ENCODE results near the gene SART3.

SART3 gene

DNA sequence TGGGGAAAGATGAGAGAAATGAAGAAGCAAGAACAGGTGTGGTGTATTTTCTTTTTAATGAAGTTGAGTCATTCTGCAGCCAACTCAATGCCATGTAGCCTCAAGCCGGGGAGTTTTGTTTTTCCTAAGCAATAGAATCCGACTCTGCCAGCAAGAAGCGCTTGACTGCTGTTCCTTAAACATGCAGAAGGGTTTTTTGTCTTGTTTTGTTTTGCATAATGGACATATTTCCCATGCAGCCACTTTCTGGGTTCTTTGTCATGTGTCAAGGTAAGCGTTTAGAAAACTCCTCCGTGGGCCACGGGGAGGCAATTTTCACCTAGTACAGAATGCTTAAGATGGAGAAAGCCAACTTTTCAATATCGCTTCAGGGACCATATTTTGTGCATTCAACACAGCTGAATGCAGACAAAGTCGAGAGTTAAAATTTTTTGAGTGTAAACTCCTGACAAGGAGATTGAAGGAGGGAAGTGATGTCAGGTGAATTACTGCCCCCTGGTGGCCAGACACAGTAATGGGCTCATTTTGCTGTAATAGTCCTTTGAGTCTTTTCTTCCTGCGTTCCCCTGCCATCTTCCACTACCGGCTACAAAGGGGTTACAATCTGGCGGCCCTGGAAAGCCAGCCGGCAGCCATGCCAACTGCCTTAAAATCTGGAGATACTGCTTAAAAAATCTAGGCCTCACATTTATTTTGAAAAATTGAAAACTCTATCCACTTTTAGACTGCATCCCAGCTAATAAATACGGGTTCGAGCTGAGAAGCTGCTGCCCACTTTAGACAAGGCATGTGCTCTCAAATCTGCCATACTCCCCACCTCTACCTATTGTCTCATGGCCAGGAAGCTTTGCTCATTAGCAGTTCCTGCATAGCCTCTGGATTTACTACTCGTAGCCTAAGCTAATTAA, 49.1 kb downstream of the SART3 start:
- no peak overlapping the region for H3K27ac ChIP-seq (ENCODE audit: insufficient read depth, low read length, poor library complexity, severe bottlenecking)
- H3K36me3 ChIP-seq (ENCODE audit: control insufficient read depth, insufficient read depth, low read length), result no peaks in the 10 kb centered on the region
- no peaks in the 10 kb centered on the region for H3K9me3 ChIP-seq (ENCODE audit: control insufficient read depth, low read length)
- no peak overlapping the region for H3K4me3 ChIP-seq (ENCODE audit: insufficient read depth, low read depth, low read length, poor library complexity, severe bottlenecking)
- DNase-seq, result peak; percentile 42 to 69 (median 49)
- H3K4me1 ChIP-seq (ENCODE audit: control insufficient read depth, insufficient read depth, low read length, poor library complexity, severe bottlenecking), result peaks cover 8% of the 10 kb centered on the region
- H3K27me3 ChIP-seq (replicated peaks; ENCODE audit: control insufficient read depth, insufficient read depth, low read length, poor library complexity, severe bottlenecking), result no peaks in the 10 kb centered on the region

DNA sequence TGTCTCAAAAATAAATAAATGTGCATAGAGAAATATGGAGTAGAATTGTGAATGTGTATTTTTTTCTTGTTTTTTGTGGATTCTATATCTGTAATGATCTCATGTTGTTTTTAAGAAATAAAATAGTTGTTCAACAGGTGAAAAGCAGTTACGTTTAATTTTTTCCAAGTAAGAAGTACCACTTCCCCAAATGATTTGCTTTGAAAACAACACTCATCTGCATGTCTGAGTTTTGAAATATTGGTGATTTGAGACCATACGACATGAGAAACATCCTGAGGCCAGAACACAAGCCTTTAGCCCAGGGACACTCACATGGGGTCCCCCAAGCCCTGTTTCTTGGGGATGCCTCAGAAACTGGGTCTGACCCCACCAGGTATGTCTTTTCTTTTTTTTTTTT, 50.1 kb downstream of the SART3 start:
- no peaks in the 10 kb centered on the region for H3K9me3 ChIP-seq (ENCODE audit: control insufficient read depth, low read length)
- H3K36me3 ChIP-seq (ENCODE audit: control insufficient read depth, insufficient read depth, low read length), result no peaks in the 10 kb centered on the region
- H3K27me3 ChIP-seq (replicated peaks; ENCODE audit: control insufficient read depth, insufficient read depth, low read length, poor library complexity, severe bottlenecking), result no peaks in the 10 kb centered on the region
- H3K27ac ChIP-seq (ENCODE audit: insufficient read depth, low read length, poor library complexity, severe bottlenecking), result no peak overlapping the region
- no peak overlapping the region for H3K4me3 ChIP-seq (ENCODE audit: insufficient read depth, low read depth, low read length, poor library complexity, severe bottlenecking)
- no peak for DNase-seq
- H3K4me1 ChIP-seq (ENCODE audit: control insufficient read depth, insufficient read depth, low read length, poor library complexity, severe bottlenecking), result peaks cover 5% of the 10 kb centered on the region

DNA sequence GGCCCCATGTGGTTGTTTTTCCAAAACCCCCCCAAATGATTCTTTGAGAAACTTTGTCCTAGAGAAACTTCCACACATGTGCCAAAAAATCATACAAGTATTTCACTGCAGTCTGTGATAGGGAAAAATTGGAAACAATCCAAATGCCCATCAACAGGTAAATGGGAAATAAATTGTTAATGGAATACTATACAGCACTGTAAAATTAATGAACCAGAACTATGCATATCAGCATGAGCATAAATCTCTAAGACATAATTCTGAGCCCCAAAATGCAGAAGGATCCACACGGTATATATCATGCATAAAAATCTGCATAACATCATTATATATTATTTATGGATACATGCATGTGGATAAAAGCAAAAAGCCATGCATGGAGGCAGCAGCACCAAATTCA, 51.2 kb downstream of the SART3 start:
- no peaks in the 10 kb centered on the region for H3K4me1 ChIP-seq (ENCODE audit: control insufficient read depth, insufficient read depth, low read length, poor library complexity, severe bottlenecking)
- no peaks in the 10 kb centered on the region for H3K27me3 ChIP-seq (replicated peaks; ENCODE audit: control insufficient read depth, insufficient read depth, low read length, poor library complexity, severe bottlenecking)
- H3K27ac ChIP-seq (ENCODE audit: insufficient read depth, low read length, poor library complexity, severe bottlenecking), result no peak overlapping the region
- H3K9me3 ChIP-seq (ENCODE audit: control insufficient read depth, low read length), result no peaks in the 10 kb centered on the region
- no peak overlapping the region for H3K4me3 ChIP-seq (ENCODE audit: insufficient read depth, low read depth, low read length, poor library complexity, severe bottlenecking)
- no peaks in the 10 kb centered on the region for H3K36me3 ChIP-seq (ENCODE audit: control insufficient read depth, insufficient read depth, low read length)
- DNase-seq, result no peak

DNA sequence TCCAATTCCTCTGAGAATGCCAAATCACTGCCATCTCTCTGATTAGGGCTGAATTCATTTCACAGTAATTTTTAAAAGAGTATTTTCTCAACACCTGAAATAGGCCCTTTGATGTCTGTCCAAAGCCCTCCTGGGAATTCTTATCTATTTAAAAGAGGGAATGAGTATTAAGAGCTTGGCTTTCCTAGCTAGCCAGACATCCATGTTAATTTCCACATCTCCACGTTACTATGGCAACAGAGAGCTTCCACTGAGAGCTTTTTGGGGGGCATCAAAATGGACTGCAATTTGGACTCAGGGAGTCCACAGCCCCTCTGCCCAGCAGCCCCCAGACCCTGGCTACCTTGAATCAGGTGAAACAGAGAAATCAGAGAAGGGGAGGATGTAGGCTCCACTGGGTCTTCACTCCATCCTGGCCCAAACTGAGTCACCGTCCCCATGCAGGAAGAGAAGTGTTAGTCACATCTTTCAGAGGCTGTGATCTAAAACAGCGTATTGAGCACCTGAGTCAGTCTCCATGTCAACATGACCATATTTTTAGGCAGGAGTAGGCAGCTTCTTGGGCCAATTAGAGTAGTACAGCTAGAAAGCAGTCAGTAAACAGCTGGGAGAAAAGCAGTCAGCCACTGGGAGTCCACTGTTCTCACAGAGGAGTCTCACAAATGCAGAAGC, 52.9 kb downstream of the SART3 start:
- no peak for DNase-seq
- Histone ChIP-seq H3K4me3 (ENCODE audit: insufficient read depth, low read depth, low read length, poor library complexity, severe bottlenecking) (no peak overlapping the region), H3K9me3 (ENCODE audit: control insufficient read depth, low read length) (peaks cover 3% of the 10 kb centered on the region), H3K27ac (ENCODE audit: insufficient read depth, low read length, poor library complexity, severe bottlenecking) (no peak overlapping the region), H3K36me3 (ENCODE audit: control insufficient read depth, insufficient read depth, low read length) (no peaks in the 10 kb centered on the region), H3K4me1 (ENCODE audit: control insufficient read depth, insufficient read depth, low read length, poor library complexity, severe bottlenecking) (no peaks in the 10 kb centered on the region), H3K27me3 (replicated peaks; ENCODE audit: control insufficient read depth, insufficient read depth, low read length, poor library complexity, severe bottlenecking) (no peaks in the 10 kb centered on the region)

DNA sequence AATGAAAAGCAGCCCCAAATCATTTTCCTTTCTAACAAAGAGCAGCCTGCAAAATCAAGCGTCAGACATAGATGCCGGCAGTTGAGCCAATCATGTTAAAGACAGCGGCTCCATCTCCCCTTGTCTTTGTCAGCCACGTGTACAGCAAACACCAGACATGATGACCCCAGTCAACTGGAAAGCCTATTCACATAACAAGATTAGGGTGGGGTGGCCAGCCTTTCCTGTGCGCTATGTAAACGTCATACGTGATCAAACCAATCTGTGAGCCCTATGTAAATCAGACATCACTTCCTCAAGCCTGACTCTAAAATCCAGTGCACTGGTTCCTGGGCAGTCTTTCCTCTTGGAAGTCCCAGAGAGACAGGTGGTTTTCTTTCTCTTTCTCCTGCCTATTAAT, 55.8 kb downstream of the SART3 start:
- no peaks in the 10 kb centered on the region for H3K36me3 ChIP-seq (ENCODE audit: control insufficient read depth, insufficient read depth, low read length)
- H3K27me3 ChIP-seq (replicated peaks; ENCODE audit: control insufficient read depth, insufficient read depth, low read length, poor library complexity, severe bottlenecking), result no peaks in the 10 kb centered on the region
- no peak for DNase-seq
- no peaks in the 10 kb centered on the region for H3K4me1 ChIP-seq (ENCODE audit: control insufficient read depth, insufficient read depth, low read length, poor library complexity, severe bottlenecking)
- H3K9me3 ChIP-seq (ENCODE audit: control insufficient read depth, low read length), result peaks cover 7% of the 10 kb centered on the region
- no peak overlapping the region for H3K4me3 ChIP-seq (ENCODE audit: insufficient read depth, low read depth, low read length, poor library complexity, severe bottlenecking)
- no peak overlapping the region for H3K27ac ChIP-seq (ENCODE audit: insufficient read depth, low read length, poor library complexity, severe bottlenecking)

DNA sequence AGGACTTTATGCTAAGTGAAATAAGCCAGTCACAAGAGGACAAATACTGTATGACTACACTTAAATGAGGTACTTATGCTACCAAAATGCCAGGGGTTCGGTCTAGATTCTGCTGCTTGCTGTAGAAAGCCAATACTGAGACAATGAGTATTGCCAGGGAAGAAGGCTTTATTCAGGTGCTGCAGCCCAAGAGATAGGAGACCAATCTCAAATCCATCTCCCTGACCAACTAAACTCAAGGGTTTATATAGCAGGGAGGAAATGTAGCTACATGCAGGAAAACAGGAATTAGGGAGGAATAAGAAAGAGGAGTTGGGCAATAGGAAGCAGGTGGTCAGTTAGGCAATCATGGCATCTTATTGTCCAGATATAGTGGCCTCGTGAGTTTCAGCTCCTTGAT, 58.1 kb downstream of the SART3 start:
- Histone ChIP-seq H3K27me3 (replicated peaks; ENCODE audit: control insufficient read depth, insufficient read depth, low read length, poor library complexity, severe bottlenecking) (no peaks in the 10 kb centered on the region), H3K9me3 (ENCODE audit: control insufficient read depth, low read length) (peaks cover 7% of the 10 kb centered on the region), H3K36me3 (ENCODE audit: control insufficient read depth, insufficient read depth, low read length) (no peaks in the 10 kb centered on the region), H3K4me1 (ENCODE audit: control insufficient read depth, insufficient read depth, low read length, poor library complexity, severe bottlenecking) (no peaks in the 10 kb centered on the region), H3K27ac (ENCODE audit: insufficient read depth, low read length, poor library complexity, severe bottlenecking) (no peak overlapping the region), H3K4me3 (ENCODE audit: insufficient read depth, low read depth, low read length, poor library complexity, severe bottlenecking) (no peak overlapping the region)
- DNase-seq, result no peak

DNA sequence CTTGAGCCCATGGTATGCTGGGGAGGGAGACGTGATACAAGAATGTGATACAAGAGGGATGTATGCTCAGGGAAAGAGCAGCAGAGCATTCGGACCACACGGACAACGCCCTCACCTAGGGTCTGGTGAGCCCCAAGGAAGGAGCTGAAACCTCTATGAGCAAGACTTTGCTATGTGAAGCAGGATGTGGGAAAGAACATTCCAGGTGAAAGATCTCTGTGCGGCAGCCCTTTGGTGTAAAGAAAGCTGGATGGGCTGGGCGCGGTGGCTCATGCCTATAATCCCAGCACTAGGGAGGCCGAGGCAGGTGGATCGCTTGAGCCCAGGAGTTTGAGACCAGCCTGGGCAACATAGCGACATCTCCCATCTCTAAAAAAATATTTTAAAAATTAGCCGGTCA, 62.8 kb downstream of the SART3 start:
- H3K36me3 ChIP-seq (ENCODE audit: control insufficient read depth, insufficient read depth, low read length), result no peaks in the 10 kb centered on the region
- DNase-seq, result no peak
- H3K9me3 ChIP-seq (ENCODE audit: control insufficient read depth, low read length), result peaks cover 4% of the 10 kb centered on the region
- no peak overlapping the region for H3K27ac ChIP-seq (ENCODE audit: insufficient read depth, low read length, poor library complexity, severe bottlenecking)
- peaks cover 5% of the 10 kb centered on the region for H3K27me3 ChIP-seq (replicated peaks; ENCODE audit: control insufficient read depth, insufficient read depth, low read length, poor library complexity, severe bottlenecking)
- H3K4me3 ChIP-seq (ENCODE audit: insufficient read depth, low read depth, low read length, poor library complexity, severe bottlenecking), result no peak overlapping the region
- no peaks in the 10 kb centered on the region for H3K4me1 ChIP-seq (ENCODE audit: control insufficient read depth, insufficient read depth, low read length, poor library complexity, severe bottlenecking)

DNA sequence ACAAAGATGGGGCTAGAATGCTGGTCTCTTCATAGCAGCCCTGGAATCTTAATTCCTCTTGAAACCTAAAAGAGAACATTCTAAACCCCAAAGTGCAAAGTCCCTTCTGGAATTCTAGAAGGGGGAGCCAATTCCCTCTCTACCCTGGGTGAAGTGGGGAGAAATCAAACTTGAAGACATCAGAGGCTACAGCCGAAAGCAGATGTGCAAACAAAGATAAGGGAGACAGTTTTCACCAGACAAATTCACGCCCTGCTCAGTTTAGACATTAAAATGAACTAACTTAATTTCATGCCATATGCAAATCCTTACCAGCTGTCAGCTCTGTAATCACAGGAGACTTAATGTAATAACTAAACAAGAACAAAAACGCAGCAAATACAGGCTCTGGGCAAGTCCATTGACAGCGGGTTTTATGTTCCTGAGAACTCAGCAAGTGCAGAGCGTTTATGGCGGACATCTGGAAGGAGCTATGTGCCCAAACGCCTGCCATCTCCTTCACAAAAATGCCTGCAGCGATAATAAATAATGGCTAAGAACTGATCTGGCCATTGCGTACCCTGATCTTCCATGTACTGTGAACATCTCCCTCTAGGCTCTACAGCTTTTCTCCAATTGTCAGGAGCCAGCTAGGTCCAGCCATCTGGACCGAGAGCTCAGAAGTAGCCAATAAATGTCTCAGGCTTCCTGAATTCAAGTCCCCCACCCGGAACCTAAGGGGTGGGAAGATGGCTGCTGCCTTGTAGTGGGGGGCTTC, 65.0 kb downstream of the SART3 start:
- DNase-seq, result no peak
- peaks cover 5% of the 10 kb centered on the region for H3K27me3 ChIP-seq (replicated peaks; ENCODE audit: control insufficient read depth, insufficient read depth, low read length, poor library complexity, severe bottlenecking)
- H3K36me3 ChIP-seq (ENCODE audit: control insufficient read depth, insufficient read depth, low read length), result no peaks in the 10 kb centered on the region
- H3K27ac ChIP-seq (ENCODE audit: insufficient read depth, low read length, poor library complexity, severe bottlenecking), result no peak overlapping the region
- H3K4me3 ChIP-seq (ENCODE audit: insufficient read depth, low read depth, low read length, poor library complexity, severe bottlenecking), result no peak overlapping the region
- H3K9me3 ChIP-seq (ENCODE audit: control insufficient read depth, low read length), result no peaks in the 10 kb centered on the region
- H3K4me1 ChIP-seq (ENCODE audit: control insufficient read depth, insufficient read depth, low read length, poor library complexity, severe bottlenecking), result no peaks in the 10 kb centered on the region

DNA sequence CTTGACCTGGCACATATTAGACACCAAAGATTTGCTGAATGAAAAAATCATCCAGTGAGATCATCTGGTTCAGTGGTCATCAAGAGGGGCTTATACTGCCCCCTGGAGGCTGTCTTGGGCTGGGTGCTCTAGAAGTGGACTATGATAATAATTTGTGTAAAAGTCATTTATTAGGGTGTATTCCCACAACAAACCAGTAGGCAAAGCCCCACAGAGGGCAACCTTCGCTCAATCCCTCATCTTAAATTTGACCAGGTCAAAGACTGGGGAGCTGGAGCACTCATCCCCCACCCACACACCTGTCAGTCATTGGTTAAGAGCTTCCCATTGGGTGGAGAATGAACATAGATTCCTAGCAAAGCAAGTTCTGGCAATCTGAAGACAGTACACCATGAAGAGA, 65.9 kb downstream of the SART3 start:
- H3K4me3 ChIP-seq (ENCODE audit: insufficient read depth, low read depth, low read length, poor library complexity, severe bottlenecking), result no peak overlapping the region
- no peak for DNase-seq
- no peaks in the 10 kb centered on the region for H3K4me1 ChIP-seq (ENCODE audit: control insufficient read depth, insufficient read depth, low read length, poor library complexity, severe bottlenecking)
- no peaks in the 10 kb centered on the region for H3K9me3 ChIP-seq (ENCODE audit: control insufficient read depth, low read length)
- H3K27me3 ChIP-seq (replicated peaks; ENCODE audit: control insufficient read depth, insufficient read depth, low read length, poor library complexity, severe bottlenecking), result peaks cover 5% of the 10 kb centered on the region
- no peak overlapping the region for H3K27ac ChIP-seq (ENCODE audit: insufficient read depth, low read length, poor library complexity, severe bottlenecking)
- no peaks in the 10 kb centered on the region for H3K36me3 ChIP-seq (ENCODE audit: control insufficient read depth, insufficient read depth, low read length)

DNA sequence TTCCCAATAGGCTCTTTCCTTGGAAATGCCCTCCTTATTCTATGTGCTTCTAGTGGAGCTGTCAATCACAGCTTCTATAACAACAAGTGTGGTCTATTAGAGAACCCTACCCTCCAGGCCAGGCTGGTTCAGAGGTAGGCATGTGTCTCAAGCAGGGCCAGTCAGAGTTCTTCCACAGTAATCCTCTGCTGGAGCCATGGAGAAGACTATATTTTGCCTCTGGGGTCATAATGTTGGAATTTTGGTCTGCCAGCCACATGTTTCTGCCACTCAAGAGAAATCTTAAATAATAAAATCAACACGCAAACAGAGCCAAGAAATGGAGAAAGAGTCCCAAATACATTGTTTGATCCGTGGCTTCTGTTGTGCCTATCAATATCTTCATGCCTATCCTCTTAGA, 69.7 kb downstream of the SART3 start:
- no peak overlapping the region for H3K4me3 ChIP-seq (ENCODE audit: insufficient read depth, low read depth, low read length, poor library complexity, severe bottlenecking)
- no peak overlapping the region for H3K27ac ChIP-seq (ENCODE audit: insufficient read depth, low read length, poor library complexity, severe bottlenecking)
- H3K36me3 ChIP-seq (ENCODE audit: control insufficient read depth, insufficient read depth, low read length), result no peaks in the 10 kb centered on the region
- H3K27me3 ChIP-seq (replicated peaks; ENCODE audit: control insufficient read depth, insufficient read depth, low read length, poor library complexity, severe bottlenecking), result peaks cover under 1% of the 10 kb centered on the region
- no peaks in the 10 kb centered on the region for H3K9me3 ChIP-seq (ENCODE audit: control insufficient read depth, low read length)
- DNase-seq, result no peak
- no peaks in the 10 kb centered on the region for H3K4me1 ChIP-seq (ENCODE audit: control insufficient read depth, insufficient read depth, low read length, poor library complexity, severe bottlenecking)
